Measurements from ENCODE around the gene PAGE3.
A peak's percentile ranks its signal among the peaks of the same experiment; 100 is the strongest.

The PAGE3 gene

DNA sequence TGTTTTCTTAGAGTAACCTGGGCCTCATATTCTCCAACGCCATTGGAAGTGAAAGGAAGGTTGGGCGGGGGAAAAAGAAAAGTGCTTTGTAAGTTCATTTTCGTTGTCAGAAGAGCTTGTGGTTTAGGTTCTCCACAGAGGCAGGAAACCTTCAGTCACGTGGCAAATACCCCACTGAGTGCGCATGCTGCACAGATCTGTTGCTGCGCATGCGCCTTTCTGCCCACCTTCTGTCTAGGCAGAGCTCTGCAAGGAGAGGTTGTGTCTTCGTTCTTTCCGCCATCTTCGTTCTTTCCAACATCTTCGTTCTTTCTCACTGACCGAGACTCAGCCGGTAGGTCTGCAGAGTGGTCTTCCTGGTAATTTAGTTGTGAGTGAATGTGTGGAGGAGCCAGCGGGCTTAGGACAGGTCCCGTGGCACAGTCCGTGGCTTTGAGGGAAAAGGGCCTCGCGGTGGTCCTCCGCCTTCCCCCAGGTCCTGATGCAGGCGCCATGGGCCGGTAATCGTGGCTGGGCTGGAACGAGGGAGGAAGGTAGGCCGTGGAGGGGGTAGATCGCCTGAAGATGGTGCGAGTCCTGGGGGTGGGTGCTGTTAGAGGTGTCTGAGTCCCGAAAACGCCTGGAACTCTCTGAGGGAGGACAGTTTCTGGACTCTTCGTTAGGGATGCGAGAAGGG, 44.5 kb downstream of the PAGE3 start, which contains the start of gene PAGE5:
TSS of gene PAGE5 (plus strand) at position 228 of the 676 bp plus-strand sequence. CDS start 1,037 bp downstream, outside the sequence.
- TF ChIP-seq, protein P1, sequence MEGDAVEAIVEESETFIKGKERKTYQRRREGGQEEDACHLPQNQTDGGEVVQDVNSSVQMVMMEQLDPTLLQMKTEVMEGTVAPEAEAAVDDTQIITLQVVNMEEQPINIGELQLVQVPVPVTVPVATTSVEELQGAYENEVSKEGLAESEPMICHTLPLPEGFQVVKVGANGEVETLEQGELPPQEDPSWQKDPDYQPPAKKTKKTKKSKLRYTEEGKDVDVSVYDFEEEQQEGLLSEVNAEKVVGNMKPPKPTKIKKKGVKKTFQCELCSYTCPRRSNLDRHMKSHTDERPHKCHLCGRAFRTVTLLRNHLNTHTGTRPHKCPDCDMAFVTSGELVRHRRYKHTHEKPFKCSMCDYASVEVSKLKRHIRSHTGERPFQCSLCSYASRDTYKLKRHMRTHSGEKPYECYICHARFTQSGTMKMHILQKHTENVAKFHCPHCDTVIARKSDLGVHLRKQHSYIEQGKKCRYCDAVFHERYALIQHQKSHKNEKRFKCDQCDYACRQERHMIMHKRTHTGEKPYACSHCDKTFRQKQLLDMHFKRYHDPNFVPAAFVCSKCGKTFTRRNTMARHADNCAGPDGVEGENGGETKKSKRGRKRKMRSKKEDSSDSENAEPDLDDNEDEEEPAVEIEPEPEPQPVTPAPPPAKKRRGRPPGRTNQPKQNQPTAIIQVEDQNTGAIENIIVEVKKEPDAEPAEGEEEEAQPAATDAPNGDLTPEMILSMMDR (IDR thresholded peaks at IDR 0.05; ENCODE audit: low read depth, low read length) = no peak
- H3K4me3 ChIP-seq (ENCODE audit: low read depth, low read length) = no peak within 1 kb of the TSS

DNA sequence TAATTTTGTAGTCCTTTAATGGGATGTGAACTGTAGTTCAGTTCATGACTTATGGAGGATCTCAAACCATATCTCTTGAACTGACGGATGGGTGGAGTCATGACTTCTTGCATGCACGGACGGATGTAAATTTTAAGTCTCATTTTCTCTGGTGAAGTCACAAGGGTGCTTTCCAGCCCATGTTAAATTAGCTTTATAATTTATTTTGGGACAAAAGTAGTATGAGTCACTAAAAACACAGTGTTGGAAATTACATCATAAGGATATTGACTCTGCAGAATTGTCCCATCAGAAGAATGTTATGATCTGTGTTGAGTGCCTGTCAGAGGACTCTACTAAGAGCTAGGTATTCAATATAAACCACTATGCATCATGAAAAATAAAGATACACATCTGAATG, 51.3 kb downstream of the PAGE3 start:
- no peak overlapping the region for H3K4me3 ChIP-seq (ENCODE audit: low read depth, low read length)
- TF ChIP-seq, protein P1 (IDR thresholded peaks at IDR 0.05; ENCODE audit: low read depth, low read length) = no peak

DNA sequence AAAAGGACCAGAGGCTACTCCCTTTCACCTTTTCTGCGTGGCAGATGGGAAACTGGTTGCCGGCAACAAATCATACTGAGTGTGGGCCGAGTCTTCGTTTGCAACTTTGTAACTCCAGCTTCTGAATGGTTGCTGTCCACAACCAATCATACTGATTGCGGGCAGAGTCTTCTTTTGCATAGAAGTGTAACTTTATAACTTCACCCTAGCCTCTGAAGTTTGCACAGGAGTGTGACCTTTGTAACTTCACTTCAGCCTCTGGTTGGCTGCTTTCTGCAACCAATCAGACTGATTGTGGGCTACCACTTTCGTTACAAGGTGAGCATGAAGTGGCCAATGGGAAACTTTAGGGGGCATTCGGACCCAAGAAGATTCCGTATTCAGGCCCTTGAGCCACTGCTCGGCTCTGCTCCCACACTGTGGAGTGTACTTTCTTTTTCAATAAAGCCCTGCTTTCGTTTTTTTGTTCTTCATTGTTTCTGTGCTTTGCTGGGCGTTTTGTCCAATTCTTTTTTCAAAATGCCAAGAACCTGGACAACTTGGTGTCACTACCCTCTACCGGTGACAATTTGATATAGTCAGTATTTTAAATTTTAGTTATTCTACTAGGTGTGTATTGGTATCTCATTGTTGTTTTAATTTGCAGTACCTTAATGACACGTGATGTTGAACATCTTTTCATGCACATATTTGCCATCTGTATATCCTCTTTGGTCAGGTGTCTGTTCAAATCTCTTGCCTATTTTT, 53.6 kb downstream of the PAGE3 start:
- peak overlapping the region; percentile 26 for H3K4me3 ChIP-seq (ENCODE audit: low read depth, low read length)
- TF ChIP-seq, protein P1 (IDR thresholded peaks at IDR 0.05; ENCODE audit: low read depth, low read length) = no peak

Measured in WI38 (cell line).